HG02852 (cell line): ENCODE results near the gene FRZB.
"Not testable (repeated sequence)": the region's sequence is repeated elsewhere in the genome, so short reads cannot be mapped to it uniquely, and the experiment has no call there.

Experiments used
- ATAC-seq: cut with Tn5 transposase; IDR thresholded peaks from one replicate; pipeline ENCODE4 v1.9.1; 2021; ENCODE audit warnings: mild to moderate bottlenecking, moderate library complexity; ENCODE audit not compliant: unreplicated experiment

FRZB gene

GRCh38 chr2:182890773-182891378 lies 24.4 kb upstream of the FRZB start:
- ATAC-seq = no peak

- ATAC-seq = no peak
Observed at GRCh38 chr2:182890305-182890704, 23.9 kb upstream of the FRZB start.

GRCh38 chr2:182887753-182888415 lies 21.4 kb upstream of the FRZB start:
- ATAC-seq = no peak

- no peak for ATAC-seq
Observed at GRCh38 chr2:182887093-182887492, 20.7 kb upstream of the FRZB start.

GRCh38 chr2:182885771-182886170 lies 19.3 kb upstream of the FRZB start:
- no peak for ATAC-seq

- ATAC-seq = no peak
Observed at GRCh38 chr2:182883451-182883850, 17.0 kb upstream of the FRZB start.

DNA sequence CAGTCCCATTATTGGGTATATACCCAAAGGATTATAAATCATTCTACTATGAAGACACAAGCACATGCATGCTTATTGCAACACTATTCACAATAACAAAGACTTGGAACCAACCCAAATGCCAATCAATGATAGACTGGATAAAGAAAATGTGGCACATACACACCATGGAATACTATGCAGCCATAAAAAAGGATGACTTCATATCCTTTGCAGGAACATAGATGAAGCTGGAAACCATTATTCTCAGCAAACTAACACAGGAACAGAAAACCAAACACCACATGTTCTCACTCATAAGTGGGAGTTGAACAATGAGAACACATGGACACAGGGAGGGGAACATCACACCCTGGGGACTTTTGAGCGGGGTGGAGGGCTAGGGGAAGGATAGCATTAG lies 13.7 kb upstream of the FRZB start:
- not testable (repeated sequence) for ATAC-seq

DNA sequence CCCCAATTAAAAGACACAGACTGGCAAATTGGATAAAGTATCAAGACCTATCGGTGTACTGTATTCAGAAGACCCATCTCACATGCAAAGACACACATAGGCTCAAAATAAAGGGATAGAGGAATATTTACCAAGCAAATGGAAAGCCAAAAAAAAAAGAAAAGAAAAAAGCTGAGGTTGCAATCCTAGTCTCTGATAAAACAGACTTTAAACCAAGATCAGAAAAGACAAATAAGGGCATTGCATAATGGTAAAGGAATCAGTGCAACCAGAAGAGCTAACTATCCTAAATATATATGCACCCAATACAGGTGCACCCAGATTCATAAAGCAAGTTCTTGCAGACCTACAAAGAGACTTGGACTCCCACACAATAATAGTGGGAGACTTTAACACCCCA lies 10.2 kb upstream of the FRZB start:
- not testable (repeated sequence) for ATAC-seq

DNA sequence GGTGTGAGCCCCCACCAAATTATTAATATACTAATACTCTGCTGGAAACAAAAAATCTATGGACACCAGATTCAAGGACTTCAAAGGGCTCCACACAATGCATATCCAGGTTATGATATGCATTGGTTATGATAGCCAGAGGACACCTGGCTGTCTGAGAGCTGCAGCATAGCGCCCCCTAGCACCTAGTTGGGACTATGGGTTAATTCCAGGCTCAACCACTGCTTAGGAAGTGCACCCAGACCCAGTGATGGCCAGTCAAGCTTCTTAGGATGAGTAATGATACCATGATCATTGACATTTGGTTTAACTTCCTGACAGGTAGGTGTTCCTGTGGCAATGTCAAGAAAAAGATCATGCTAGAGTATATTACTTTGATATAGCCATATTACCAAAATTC lies 3.8 kb upstream of the FRZB start:
- no peak for ATAC-seq

GRCh38 chr2:182868054-182868796 lies 1.8 kb upstream of the FRZB start:
- no peak for ATAC-seq

GRCh38 chr2:182867426-182868053 lies 1.1 kb upstream of the FRZB start:
- ATAC-seq = no peak

GRCh38 chr2:182866095-182866460 lies 359 bp downstream of the FRZB start:
- ATAC-seq = no peak

DNA sequence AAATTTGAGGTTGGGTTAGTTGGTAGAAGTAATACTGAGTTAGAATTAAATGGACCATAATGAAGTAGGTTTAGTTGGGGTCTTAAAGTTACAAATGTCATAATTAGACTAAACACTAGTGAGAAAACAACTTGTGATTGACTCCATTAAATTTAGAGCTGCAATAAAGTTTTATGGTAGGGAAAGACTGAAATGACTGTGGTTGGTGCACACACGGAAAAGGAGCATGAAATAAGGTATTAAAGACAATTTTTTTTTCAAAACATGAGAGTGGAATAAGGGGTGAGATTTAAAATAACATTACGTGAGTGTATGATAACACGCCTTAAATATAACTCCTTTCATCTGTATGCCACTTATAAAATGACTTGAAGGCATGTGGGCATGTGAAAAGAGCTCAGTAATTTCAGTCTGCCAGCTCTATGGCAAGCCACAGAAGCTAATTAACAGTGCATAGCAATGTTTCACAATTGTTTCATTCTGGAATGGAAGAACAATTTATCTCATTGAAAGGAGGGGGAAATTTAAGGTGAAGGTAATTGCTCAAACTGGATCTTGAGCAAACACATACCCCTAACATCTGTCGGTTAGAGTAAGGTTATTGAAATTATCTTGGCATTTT lies 1.4 kb downstream of the FRZB start:
- no peak for ATAC-seq

GRCh38 chr2:182863642-182864041 lies 2.8 kb downstream of the FRZB start:
- ATAC-seq = no peak

DNA sequence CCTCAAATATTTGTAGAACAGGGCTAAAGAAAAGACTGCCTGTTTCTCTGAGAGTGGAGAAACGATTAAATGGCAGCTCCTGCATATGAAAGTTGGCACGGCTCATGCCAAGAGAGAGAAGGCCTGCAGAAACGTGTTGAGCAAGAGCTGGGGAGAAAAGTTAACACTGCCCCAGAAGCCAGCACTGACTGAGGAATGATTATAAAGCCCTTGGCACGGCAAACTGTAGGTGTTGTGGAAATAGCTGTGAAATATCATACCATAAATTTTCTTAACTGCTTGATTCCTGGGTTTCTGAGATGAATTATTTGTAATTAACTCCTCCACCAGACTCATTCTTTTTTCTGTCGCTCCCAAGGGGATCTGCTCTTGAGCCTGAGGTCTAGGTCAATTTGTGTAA lies 4.3 kb downstream of the FRZB start:
- no peak for ATAC-seq

GRCh38 chr2:182860858-182861257 lies 5.6 kb downstream of the FRZB start:
- ATAC-seq = no peak

DNA sequence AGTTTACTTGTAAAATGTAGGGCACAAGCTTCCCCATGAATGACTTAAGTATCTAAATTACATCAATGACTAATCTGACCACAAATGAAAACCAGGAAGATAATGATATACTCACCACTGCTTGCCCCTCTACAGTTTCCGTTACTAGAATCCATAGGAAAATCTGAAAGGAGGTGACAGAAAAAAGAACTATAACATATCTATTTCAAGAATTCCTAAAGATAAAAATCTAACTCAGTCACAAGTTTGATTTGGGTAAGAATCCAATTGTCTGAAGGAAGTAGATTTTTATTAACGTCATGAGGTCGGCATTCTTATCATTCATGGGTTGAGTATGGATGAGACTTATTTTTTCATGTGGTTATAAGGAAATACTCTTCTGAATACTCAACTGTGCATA lies 7.8 kb downstream of the FRZB start:
- no peak for ATAC-seq

- no peak for ATAC-seq
Observed at GRCh38 chr2:182855376-182855775, 11.1 kb downstream of the FRZB start.

DNA sequence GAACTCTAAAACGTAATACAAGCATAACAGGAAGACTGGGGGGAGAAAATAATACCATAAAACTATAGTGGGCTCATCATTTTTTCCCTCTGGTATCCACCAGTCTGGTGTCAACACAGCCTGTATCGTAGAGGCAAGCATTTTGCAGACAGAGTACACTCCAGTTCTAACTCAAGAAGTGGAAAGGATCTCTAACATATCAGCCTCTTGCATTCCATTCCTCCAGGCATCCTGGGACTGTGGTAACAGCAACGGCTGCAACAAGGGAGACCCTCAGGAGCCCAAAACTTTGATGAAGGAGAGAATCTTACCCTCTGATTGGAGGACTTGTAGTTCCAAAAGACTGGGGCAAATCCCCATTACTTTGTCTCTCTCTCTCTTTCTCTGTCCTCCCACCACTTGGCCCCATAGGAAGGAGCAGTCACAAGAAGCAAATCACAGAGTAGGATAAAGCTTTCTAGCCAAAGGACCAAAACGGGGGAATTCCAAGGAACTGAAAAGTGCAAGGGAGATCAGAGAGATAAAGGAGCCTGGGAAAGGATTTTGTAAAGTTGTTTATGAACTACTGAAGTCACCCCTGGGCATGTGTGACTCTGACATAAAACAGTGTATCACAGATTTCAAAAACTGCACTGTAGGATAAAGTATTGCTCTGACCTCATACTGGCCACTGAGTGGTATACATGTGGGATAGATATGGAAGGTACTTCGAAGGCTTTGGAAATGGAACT lies 11.9 kb downstream of the FRZB start:
- ATAC-seq = no peak

DNA sequence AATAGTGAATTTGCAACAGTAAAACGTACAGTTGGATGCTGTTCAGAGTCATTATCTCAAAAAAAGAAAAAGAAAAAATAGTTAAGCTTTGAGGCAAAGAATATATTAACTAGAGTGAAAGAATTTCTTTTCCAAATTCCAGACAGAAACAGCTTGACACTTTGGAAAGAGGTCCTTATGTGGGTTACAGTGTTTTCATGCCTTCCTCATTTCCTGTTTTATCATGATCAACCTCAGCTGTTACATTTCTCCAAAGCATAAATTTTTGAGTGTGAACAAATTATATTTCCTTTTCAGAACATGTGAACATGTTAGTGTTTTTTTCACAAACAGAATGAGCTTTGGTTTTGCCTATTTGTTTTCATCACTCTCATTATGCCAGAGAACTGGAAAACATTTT lies 13.6 kb downstream of the FRZB start:
- ATAC-seq = no peak

DNA sequence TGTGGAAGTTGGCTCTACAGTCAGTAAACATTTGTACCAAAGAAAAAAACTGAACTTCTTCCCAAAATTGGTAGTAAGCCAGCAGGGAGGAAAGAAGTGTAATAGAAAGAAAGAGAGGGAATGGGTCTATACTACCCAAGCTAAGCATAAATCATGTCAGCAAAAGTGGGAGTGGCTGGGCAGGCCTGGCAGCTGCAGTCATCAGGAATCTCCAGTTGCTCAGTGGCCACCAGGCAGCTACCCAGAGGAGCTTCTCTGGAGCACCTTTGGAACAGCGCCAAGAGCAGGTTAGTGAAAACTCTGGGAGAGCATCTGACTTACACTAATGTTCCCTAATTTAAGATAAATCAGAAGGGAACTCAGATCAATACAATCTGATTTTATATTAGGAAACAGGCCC lies 14.3 kb downstream of the FRZB start:
- no peak for ATAC-seq
